NCI-H128 (cell line): ENCODE data around the gene MRPS12.

Experiments used
- DNase-seq: peaks from one replicate; lab custom pipeline; 2025; ENCODE audit not compliant: unreplicated experiment; lab: John Stamatoyannopoulos, UW

The MRPS12 gene

GRCh38 chr19:38974624-38975213 is 44.0 kb downstream of the MRPS12 start:
- no peak for DNase-seq

- DNase-seq: no peak
These were observed 44.6 kb downstream of the MRPS12 start, which contains the start of gene FBXO17 for GRCh38 chr19:38975214-38975860. Gene FBXO17, minus strand, starts transcription at chr19:38975742. Its CDS starts 25,423 bp downstream, at chr19:38950319.

- no peak for DNase-seq
These were observed 45.1 kb downstream of the MRPS12 start for GRCh38 chr19:38975861-38976271.

GRCh38 chr19:38977445-38978325 is 46.9 kb downstream of the MRPS12 start:
- DNase-seq: no peak

- DNase-seq: no peak
These were observed 47.6 kb downstream of the MRPS12 start for GRCh38 chr19:38978326-38978689.

- no peak for DNase-seq
These were observed 49.1 kb downstream of the MRPS12 start for GRCh38 chr19:38979812-38980211.

GRCh38 chr19:38980583-38981374 is 50.0 kb downstream of the MRPS12 start:
- no peak for DNase-seq
